HG03565 (cell line): Measurements from ENCODE around the gene ATAD5.
"Not testable (repeated sequence)": the region's sequence is repeated elsewhere in the genome, so short reads cannot be mapped to it uniquely, and the experiment has no call there.

Experiments used
- ATAC-seq: cut with Tn5 transposase; IDR thresholded peaks from one replicate; pipeline ENCODE4 v1.9.1; 2021; ENCODE audit warnings: mild to moderate bottlenecking, moderate library complexity; ENCODE audit not compliant: unreplicated experiment

The ATAD5 gene, protein sequence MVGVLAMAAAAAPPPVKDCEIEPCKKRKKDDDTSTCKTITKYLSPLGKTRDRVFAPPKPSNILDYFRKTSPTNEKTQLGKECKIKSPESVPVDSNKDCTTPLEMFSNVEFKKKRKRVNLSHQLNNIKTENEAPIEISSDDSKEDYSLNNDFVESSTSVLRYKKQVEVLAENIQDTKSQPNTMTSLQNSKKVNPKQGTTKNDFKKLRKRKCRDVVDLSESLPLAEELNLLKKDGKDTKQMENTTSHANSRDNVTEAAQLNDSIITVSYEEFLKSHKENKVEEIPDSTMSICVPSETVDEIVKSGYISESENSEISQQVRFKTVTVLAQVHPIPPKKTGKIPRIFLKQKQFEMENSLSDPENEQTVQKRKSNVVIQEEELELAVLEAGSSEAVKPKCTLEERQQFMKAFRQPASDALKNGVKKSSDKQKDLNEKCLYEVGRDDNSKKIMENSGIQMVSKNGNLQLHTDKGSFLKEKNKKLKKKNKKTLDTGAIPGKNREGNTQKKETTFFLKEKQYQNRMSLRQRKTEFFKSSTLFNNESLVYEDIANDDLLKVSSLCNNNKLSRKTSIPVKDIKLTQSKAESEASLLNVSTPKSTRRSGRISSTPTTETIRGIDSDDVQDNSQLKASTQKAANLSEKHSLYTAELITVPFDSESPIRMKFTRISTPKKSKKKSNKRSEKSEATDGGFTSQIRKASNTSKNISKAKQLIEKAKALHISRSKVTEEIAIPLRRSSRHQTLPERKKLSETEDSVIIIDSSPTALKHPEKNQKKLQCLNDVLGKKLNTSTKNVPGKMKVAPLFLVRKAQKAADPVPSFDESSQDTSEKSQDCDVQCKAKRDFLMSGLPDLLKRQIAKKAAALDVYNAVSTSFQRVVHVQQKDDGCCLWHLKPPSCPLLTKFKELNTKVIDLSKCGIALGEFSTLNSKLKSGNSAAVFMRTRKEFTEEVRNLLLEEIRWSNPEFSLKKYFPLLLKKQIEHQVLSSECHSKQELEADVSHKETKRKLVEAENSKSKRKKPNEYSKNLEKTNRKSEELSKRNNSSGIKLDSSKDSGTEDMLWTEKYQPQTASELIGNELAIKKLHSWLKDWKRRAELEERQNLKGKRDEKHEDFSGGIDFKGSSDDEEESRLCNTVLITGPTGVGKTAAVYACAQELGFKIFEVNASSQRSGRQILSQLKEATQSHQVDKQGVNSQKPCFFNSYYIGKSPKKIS (N-terminal part only)

DNA sequence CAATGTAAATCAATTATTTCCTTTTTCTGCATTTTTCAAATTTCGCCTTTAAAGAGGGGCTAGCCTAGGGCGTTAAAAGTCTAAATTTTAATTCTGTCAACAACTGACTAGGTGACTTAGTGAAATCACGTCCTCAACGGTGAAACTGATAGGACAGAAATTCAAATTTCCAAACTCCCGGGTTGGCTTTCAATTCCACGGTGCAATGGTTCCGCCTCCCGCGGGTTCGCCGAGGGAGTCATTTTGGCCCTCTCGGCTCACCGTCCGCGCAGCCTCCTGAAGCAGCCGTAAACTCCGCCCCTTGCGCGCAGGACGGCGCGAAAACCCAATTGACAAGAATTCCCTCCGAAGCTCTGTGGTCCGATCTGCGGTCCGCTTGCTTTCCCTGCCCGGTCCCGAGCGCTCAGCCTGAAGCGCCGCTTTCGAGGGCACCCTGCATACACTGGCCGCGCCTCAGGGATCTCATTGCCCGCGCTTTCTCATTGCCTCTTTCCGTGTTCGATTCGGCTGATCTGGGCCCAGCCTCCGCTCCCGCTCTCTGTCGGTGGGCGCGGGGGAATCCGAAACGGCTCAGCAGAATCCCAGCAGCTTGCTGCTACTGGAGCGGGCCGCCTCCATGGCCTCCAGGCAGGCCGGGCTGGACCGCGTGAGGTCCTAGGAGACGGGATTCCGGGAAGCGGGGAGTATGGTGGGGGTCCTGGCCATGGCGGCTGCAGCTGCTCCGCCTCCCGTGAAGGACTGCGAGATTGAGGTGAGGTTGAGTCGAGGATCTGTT lies at the start of gene ATAD5:
Gene ATAD5, plus strand, starts transcription at position 304 of the 775 bp plus-strand sequence. Its CDS starts 382 bp downstream, at position 686.
- ATAC-seq: peak; percentile 65

DNA sequence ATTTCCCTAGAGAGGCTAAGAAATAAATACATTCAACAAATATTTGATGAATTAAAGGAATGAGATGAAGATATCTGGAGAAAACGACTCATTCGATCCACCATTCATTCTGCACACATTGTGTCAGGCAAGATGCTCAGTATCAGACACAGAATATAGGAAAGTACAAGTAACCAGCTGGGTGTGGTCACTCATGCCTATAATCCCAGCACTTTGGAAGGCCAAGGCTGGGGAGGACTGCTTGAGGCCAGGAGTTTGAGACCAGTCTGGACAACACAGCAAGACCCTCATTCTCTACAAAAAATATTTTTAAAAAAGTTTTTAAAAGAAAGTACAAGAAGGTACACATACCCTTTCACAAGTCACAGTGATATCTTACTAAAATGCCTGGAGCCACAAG lies 49.6 kb upstream of the ATAD5 start:
- no peak for ATAC-seq

DNA sequence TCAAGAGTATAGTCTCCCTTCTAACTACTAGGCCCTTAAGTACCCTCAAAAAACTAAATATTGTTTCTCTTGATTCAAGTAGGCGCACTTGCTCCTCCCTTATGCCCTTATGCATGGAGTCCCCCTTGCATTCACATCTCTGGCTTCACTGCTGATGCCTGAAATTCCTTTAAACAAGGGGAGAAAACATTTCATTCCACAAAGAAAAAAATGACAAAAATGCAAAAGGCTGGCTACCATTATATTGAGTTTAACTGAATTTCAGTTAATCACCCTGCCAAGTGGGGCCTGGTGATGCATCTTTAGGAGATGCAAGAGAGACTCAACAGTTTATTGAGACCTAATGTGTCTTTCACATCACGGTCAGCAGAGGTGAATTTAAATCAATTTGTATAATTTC lies 42.8 kb upstream of the ATAD5 start:
- no peak for ATAC-seq

DNA sequence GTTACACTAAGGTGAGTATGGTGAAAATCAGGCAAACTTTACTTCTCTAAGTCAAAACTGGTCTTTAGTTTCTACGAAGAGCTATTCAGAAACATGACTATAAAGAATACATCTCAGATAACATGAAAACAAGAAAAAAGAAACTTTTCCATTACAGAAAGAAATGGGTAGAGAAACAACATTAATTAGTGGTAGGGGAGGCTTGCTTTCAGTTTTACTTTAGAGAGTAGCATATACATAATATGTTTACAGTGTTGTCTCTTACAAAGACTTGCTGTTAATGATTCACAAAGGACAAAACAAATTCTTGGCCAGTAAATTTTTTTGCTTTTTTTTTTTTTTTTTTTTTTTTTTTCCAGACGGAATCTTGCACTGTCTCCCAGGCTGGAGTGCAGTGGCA lies 41.5 kb upstream of the ATAD5 start:
- ATAC-seq: no peak

DNA sequence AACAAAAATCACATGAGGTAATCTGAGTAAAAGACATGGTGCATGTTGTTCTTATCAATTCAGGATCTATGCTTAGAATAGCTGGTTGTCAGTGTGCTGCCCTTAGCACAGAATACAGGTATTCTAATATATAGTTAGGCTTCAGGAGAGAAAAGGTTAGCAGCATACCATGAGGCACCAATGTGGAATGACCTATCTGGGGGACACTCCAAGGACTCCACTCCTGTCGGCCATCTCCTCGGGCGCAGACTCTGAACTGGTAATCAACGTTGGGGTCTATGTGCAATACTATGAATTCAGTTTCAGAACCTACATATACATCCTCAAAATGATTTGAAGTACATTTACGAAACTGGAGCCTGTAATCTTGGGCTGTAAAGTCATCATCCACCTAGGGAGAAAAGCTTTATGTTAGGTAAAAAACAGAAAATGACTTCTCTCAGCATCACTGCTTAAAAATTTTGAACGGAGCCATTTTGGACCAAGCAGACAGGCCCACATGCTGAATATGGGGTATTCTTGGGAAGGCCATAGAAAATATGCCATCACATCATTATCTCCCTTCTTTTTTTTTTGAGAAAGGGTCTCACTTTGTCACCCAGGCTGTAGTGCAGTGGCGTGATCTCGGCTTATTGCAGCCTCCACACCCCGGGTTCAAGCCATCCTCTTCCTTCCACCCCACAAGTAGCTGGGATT lies 38.3 kb upstream of the ATAD5 start:
- no peak for ATAC-seq

GRCh38 chr17:30794372-30794771 lies 37.4 kb upstream of the ATAD5 start:
- no peak for ATAC-seq

GRCh38 chr17:30796016-30796415 lies 35.8 kb upstream of the ATAD5 start:
- peak; percentile 63 for ATAC-seq

- ATAC-seq: no peak
Measured at GRCh38 chr17:30801671-30802070, 30.1 kb upstream of the ATAD5 start.

GRCh38 chr17:30805944-30806456 lies 25.8 kb upstream of the ATAD5 start:
- ATAC-seq: no peak

DNA sequence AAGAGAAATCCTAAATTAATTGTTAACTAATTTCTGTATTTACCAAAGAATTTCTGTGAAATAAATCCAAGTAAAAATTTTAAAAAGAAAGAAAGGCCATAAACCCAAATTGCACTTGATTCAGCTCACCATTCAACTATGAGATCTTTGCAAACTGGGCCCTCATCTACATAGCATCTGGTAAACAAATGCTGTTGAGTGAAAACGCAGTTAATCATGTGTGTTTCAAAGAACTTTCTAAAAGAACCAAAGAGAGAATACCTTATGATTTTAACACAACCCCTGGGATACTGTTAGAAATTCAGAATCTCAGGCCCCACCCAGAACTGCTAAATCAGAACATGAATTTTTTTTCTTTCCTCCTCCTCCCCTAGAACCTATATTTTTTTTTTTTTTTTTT lies 23.9 kb upstream of the ATAD5 start:
- ATAC-seq: no peak

GRCh38 chr17:30808785-30809286 lies 22.9 kb upstream of the ATAD5 start:
- peak; percentile 80 for ATAC-seq

- ATAC-seq: no peak
Measured at GRCh38 chr17:30809867-30810266, 21.9 kb upstream of the ATAD5 start.

DNA sequence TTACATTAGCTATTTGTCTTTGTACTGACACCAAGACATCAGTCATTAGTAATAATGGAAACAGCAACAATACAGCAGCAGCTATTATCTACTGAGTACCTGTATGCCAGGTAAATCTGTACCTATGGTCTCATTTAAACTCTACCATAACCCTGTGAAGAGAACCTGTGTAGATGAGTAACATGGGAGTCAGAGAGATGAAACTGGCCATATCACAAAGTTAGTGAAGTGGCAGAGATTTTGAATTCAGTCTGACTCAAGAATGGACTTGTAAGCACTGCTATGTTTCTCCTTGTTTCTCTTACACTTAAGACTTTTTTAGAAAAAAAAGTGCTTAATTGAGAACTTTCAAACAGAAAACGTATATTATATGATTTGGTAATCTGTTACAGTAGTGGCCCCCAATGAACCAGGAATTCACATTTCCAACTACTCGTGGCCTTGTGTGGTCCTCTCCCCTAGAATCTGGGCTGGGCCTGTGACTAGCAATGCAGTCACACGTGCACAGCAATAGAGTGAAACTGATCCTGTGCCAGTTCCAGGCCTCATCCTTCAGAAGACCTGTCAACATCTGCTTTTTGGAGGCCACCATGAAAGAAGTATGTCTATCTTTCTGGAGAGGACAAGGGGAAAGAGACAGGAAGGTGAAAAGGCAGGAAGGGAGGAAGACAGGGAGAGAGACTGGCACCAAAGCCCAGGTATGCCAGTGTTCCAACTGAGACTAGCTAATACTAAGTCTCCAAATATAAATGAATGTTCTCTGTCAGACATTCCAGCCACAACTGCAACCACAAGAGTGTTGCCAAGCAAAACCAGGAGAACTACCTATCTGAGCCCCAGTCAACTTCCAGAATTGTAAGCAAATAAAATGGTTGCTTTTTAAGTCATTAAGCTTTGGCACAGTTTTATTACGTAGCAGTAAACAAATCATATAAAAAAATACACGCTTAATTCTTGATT lies 19.3 kb upstream of the ATAD5 start:
- ATAC-seq: no peak

DNA sequence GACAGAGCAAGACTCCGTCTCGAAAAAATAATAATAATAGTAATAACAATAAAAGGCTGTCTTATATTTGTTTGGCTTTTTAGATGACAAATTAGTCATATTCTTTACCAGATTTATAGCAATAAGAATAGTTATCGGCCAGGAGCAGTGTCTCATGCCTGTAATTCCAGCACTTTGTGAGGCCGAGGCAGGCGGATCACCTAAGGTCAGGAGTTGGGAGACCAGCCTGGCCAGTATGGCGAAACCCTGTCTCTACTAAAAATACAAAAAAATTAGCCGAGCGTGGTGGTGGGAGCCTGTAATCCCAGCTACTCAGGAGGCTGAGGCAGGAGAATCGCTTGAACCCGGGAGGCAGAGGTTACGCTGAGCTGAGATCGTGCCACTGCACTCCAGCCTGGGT lies 17.5 kb upstream of the ATAD5 start:
- ATAC-seq: not testable (repeated sequence)

DNA sequence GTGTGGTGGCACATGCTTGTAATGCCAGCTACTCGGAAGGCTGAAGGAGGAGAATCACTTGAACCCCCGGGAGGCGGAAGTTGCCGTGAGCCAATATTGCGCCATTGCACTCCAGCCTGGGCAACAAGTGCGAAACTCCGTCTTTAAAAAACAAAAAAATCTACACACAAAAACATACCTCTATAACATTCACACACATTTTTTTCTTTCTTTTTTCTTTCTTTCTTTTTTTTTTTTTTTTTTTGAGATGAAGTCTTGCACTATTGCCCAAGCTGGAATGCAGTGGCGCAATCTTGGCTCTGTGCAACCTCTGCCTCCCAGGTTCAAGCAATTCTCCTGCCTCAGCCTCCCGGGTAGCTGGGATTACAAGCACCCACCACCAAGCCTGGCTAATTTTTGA lies 16.9 kb upstream of the ATAD5 start:
- ATAC-seq: not testable (repeated sequence)

- ATAC-seq: no peak
Measured at GRCh38 chr17:30816165-30816564, 15.6 kb upstream of the ATAD5 start.

GRCh38 chr17:30819971-30820705 lies 11.6 kb upstream of the ATAD5 start:
- ATAC-seq: no peak
